HepG2 (cell line): ENCODE measurements around the gene SRD5A3. TPM values are rescaled to one million over a fixed set of nuclear protein-coding genes. Genes with fewer than 3 reads are reported as not detected.
A peak's percentile ranks its signal among the peaks of the same experiment; 100 is the strongest.

Experiments
- ATM ChIP-seq: fragments of 450-650 bp; IDR thresholded peaks from 2 replicates; pipeline ENCODE4 v1.7.1; 2017; ENCODE audit warnings: mild to moderate bottlenecking, borderline replicate concordance
- BCL3 ChIP-seq: sonication (generic); formaldehyde crosslinking; IDR thresholded peaks from 2 replicates; pipeline ENCODE4 v1.5.1; 2020; ENCODE audit warnings: mild to moderate bottlenecking, missing genetic modification reagents, moderate library complexity
- CBX1 ChIP-seq: IDR thresholded peaks from one replicate; pipeline ENCODE4 v1.6.1; 2016; ENCODE audit warnings: antibody characterized with exemption, low read depth
- DNMT3B ChIP-seq: conservative IDR thresholded peaks from 2 replicates; pipeline ENCODE4 v1.6.1; 2016; ENCODE audit warnings: missing biosample characterization, control low read depth
- HNF1B ChIP-seq: sonication (generic); formaldehyde crosslinking; IDR thresholded peaks from 2 replicates; pipeline ENCODE4 v1.5.1; 2020; ENCODE audit warnings: mild to moderate bottlenecking, moderate library complexity, missing genetic modification reagents
- JDP2 ChIP-seq: sonication (generic); formaldehyde crosslinking; IDR thresholded peaks from 2 replicates; pipeline ENCODE4 v1.8.1; 2022; ENCODE audit warnings: missing genetic modification reagents, borderline replicate concordance
- MAF1 ChIP-seq: sonication (generic); formaldehyde crosslinking; IDR thresholded peaks from 2 replicates; pipeline ENCODE4 v1.5.0; 2020; ENCODE audit warnings: missing genetic modification reagents, borderline replicate concordance
- PCBP1 ChIP-seq: fragments of 200-400 bp; formaldehyde crosslinking; IDR thresholded peaks from 2 replicates; pipeline ENCODE4 v1.6.1; 2017; ENCODE audit warnings: mild to moderate bottlenecking, low read depth, low read length, borderline replicate concordance
- PLRG1 ChIP-seq: fragments of 450-650 bp; conservative IDR thresholded peaks from 2 replicates; pipeline ENCODE4 v1.6.1; 2016
- SNAI1 ChIP-seq: sonication (generic); formaldehyde crosslinking; IDR thresholded peaks from 2 replicates; pipeline ENCODE4 v1.5.0; 2020; ENCODE audit warnings: mild to moderate bottlenecking, missing genetic modification reagents, borderline replicate concordance
- SRY ChIP-seq: sonication (generic); formaldehyde crosslinking; IDR thresholded peaks from 2 replicates; pipeline ENCODE4 v1.8.0; 2022; ENCODE audit warnings: mild to moderate bottlenecking, missing genetic modification reagents
- STAG1 ChIP-seq: sonication (generic); formaldehyde crosslinking; IDR thresholded peaks from 2 replicates; pipeline ENCODE4 v1.4.0; 2020; ENCODE audit warnings: missing genetic modification reagents
- TCF12 ChIP-seq, 2 experiments: fragments of 450-650 bp in 1 of 2; sonication (generic) in 1 of 2; formaldehyde crosslinking in 1 of 2; IDR thresholded peaks; 2 replicates each; pipeline versions ENCODE4 v1.6.1 to v1.8.0; 2017 to 2022; ENCODE audit warnings: antibody characterized with exemption in 1 of 2, mild to moderate bottlenecking in 1 of 2, missing genetic modification reagents in 1 of 2, moderate library complexity in 1 of 2
- U2AF2 ChIP-seq: fragments of 200-400 bp; formaldehyde crosslinking; IDR thresholded peaks from 2 replicates; pipeline ENCODE4 v1.6.1; 2017; ENCODE audit warnings: low read depth, mild to moderate bottlenecking, low read length
- USF2 ChIP-seq, 2 experiments: sonication (generic) in 1 of 2; formaldehyde crosslinking in 1 of 2; IDR thresholded peaks; 2 replicates each; pipeline versions ENCODE4 v1.5.1 to v1.6.1; 2011 to 2020; ENCODE audit warnings: borderline replicate concordance in 1 of 2, low read depth in 1 of 2, low read length in 1 of 2, mild to moderate bottlenecking in 1 of 2, missing genetic modification reagents in 1 of 2, moderate library complexity in 1 of 2
- ZNF124 ChIP-seq: sonication (generic); formaldehyde crosslinking; IDR thresholded peaks from 2 replicates; pipeline ENCODE4 v1.4.0; 2020; ENCODE audit warnings: missing genetic modification reagents
- ZNF253 ChIP-seq: sonication (generic); formaldehyde crosslinking; IDR thresholded peaks from 2 replicates; pipeline ENCODE4 v1.8.0; 2022; ENCODE audit warnings: mild to moderate bottlenecking, missing genetic modification reagents, borderline replicate concordance
- ZNF337 ChIP-seq: sonication (generic); formaldehyde crosslinking; IDR thresholded peaks from 2 replicates; pipeline ENCODE4 v1.5.1; 2020; ENCODE audit warnings: missing genetic modification reagents, low read depth, mild to moderate bottlenecking, borderline replicate concordance
- ZNF431 ChIP-seq: sonication (generic); formaldehyde crosslinking; IDR thresholded peaks from 2 replicates; pipeline ENCODE4 v1.9.0; 2022; ENCODE audit warnings: missing genetic modification reagents, low read depth, mild to moderate bottlenecking, borderline replicate concordance
- ZNF615 ChIP-seq: sonication (generic); formaldehyde crosslinking; IDR thresholded peaks from 2 replicates; pipeline ENCODE4 v1.5.0; 2020; ENCODE audit warnings: mild to moderate bottlenecking, missing genetic modification reagents, borderline replicate concordance
- ZNF747 ChIP-seq: sonication (generic); formaldehyde crosslinking; IDR thresholded peaks from 2 replicates; pipeline ENCODE4 v1.8.1; 2023; ENCODE audit warnings: missing genetic modification reagents, mild to moderate bottlenecking, borderline replicate concordance
- ZNF784 ChIP-seq: sonication (generic); formaldehyde crosslinking; IDR thresholded peaks from 2 replicates; pipeline ENCODE4 v1.5.1; 2020; ENCODE audit warnings: missing genetic modification reagents, mild to moderate bottlenecking, borderline replicate concordance
- ZSCAN22 ChIP-seq: sonication (generic); formaldehyde crosslinking; IDR thresholded peaks from 2 replicates; pipeline ENCODE4 v1.4.0; 2020; ENCODE audit warnings: mild to moderate bottlenecking, missing genetic modification reagents
- polyA plus RNA-seq, 8 experiments: library from polyadenylated mRNA; depleted of rRNA in 3 of 8; stranded (reverse) in 7 of 8; unstranded in 1 of 8; fragments of >200 nt; fragmentation: Illumina TruSeq in 4 of 8; extraction: Trizol in 4 of 8; gene quantifications; 2 replicates each; pipeline versions ENCODE4 v1.2.1 to v1.2.3, GENCODE V29; 2011 to 2016; ENCODE audit warnings: low read depth in 4 of 8, missing spikeins in 1 of 8, mixed read lengths in 1 of 8; ENCODE audit not compliant: insufficient read depth in 1 of 8
- total RNA-seq, 5 experiments: library from RNA; depleted of rRNA; stranded (reverse); fragments of >200 nt; fragmentation: Illumina TruSeq; extraction: Trizol; gene quantifications; 2 replicates each; pipeline ENCODE4 v1.2.3, GENCODE V29; 2016; ENCODE audit warnings: low read depth in 1 of 5

SRD5A3 gene
- total and polyA plus RNA-seq, 2 of the 13 experiments (the other 11 are each of a cell fraction or from before 2014, with no cell fraction given): 12.4 to 18.4 TPM

GRCh38 chr4:55345980-55346850 is at the start of gene SRD5A3 (continued):
- TF ChIP-seq ZNF615 (no peak), CBX1 (no peak), HNF1B (CRISPR knock-in tag) (peak; percentile 73; the same call in 1 of the 2 replicates), ZNF784 (CRISPR knock-in tag) (no peak), USF2 (IDR thresholded peaks at IDR 0.05; ENCODE audit: low read depth, low read length) (no peak), USF2 (CRISPR knock-in tag; IDR thresholded peaks at IDR 0.05; ENCODE audit: borderline replicate concordance) (peak; percentile 29; the same call in 1 of the 2 replicates), ZSCAN22 (no peak), BCL3 (no peak; the same call in 1 of the 2 replicates), JDP2 (CRISPR knock-in tag) (no peak), DNMT3B (no peak), PLRG1 (no peak), SRY (CRISPR knock-in tag) (peak; percentile 82; the same call in 1 of the 2 replicates), ZNF431 (peak; percentile 87; the same call in 1 of the 2 replicates), MAF1 (CRISPR knock-in tag) (no peak), ZNF253 (CRISPR knock-in tag) (peak; percentile 78; the same call in 1 of the 2 replicates), TCF12 (IDR thresholded peaks at IDR 0.05) (no peak), TCF12 (CRISPR knock-in tag; IDR thresholded peaks at IDR 0.05) (peak; percentile 31; the same call in 1 of the 2 replicates), ZNF747 (CRISPR knock-in tag) (peak; percentile 93), SNAI1 (CRISPR knock-in tag) (no peak), ATM (no peak), STAG1 (CRISPR knock-in tag) (peak; percentile 73), U2AF2 (no peak), ZNF337 (CRISPR knock-in tag) (no peak), ZNF124 (no peak), PCBP1 (no peak)
